Immature natural killer cell (primary cell): ENCODE results near the gene RETREG1. TPM values are rescaled to one million over a fixed set of nuclear protein-coding genes. Genes with fewer than 3 reads are reported as not detected.

Experiments used
- DNase-seq, 3 donors: peaks; one replicate each; pipeline ENCODE4 v3.0.0; 2022; ENCODE audit warnings: mixed read lengths in 1 of 3
- H3K27ac Mint-ChIP-seq, 6 donors: one replicate each; pipeline ENCODE4 v1.8.0; 2020; ENCODE audit warnings: mixed read lengths in 6 of 6, mild to moderate bottlenecking in 5 of 6, inconsistent platforms in 4 of 6, moderate library complexity in 3 of 6
- H3K27me3 Mint-ChIP-seq, 3 donors: one replicate each; pipeline ENCODE4 v1.8.0; 2020 to 2021; ENCODE audit warnings: low read depth in 3 of 3, mild to moderate bottlenecking in 3 of 3, mixed read lengths in 3 of 3, moderate library complexity in 3 of 3, inconsistent platforms in 1 of 3
- H3K36me3 Mint-ChIP-seq, 3 donors: one replicate each; pipeline ENCODE4 v1.8.0; 2020; ENCODE audit warnings: mixed read lengths in 3 of 3, inconsistent platforms in 2 of 3, mild to moderate bottlenecking in 2 of 3
- H3K4me1 Mint-ChIP-seq, 2 donors: one replicate each; pipeline ENCODE4 v1.8.0; 2020; ENCODE audit warnings: inconsistent platforms in 2 of 2, mild to moderate bottlenecking in 2 of 2, mixed read lengths in 2 of 2, moderate library complexity in 1 of 2
- H3K4me3 Mint-ChIP-seq, 5 donors: one replicate each; pipeline ENCODE4 v1.8.0; 2020; ENCODE audit warnings: mild to moderate bottlenecking in 5 of 5, mixed read lengths in 5 of 5, inconsistent platforms in 3 of 5, moderate library complexity in 3 of 5
- H3K9me3 Mint-ChIP-seq, 6 donors: one replicate each; pipeline ENCODE4 v1.8.0; 2020; ENCODE audit warnings: mild to moderate bottlenecking in 6 of 6, mixed read lengths in 6 of 6, inconsistent platforms in 4 of 6, moderate library complexity in 3 of 6
- polyA plus RNA-seq, 3 donors: library from polyadenylated mRNA; unstranded; fragments of 300-500 nt; fragmentation: Illumina TruSeq; gene quantifications; one replicate each; pipeline ENCODE4 v1.2.3, GENCODE V29; 2021

Gene RETREG1
- polyA plus RNA-seq, 3 donors from 2014 or later: 2.8 to 5.6 (median 3.6) TPM

- Mint-ChIP-seq H3K4me3 (no peak overlapping the region), H3K27me3 (peaks cover 0 to 4% (median 3%) of the 10 kb centered on the region in 3 donors), H3K27ac (no peak overlapping the region), H3K9me3 (no peaks in the 10 kb centered on the region), H3K36me3 (no peaks in the 10 kb centered on the region), H3K4me1 (no peaks in the 10 kb centered on the region)
- DNase-seq: no peak
Measured at GRCh38 chr5:16510098-16510497, 106.7 kb downstream of the RETREG1 start.

- H3K27me3 Mint-ChIP-seq: peaks cover 0 to 6% (median 3%) of the 10 kb centered on the region in 3 donors
- H3K27ac Mint-ChIP-seq: no peak overlapping the region
- no peaks in the 10 kb centered on the region for H3K36me3 Mint-ChIP-seq
- no peaks in the 10 kb centered on the region for H3K9me3 Mint-ChIP-seq
- H3K4me3 Mint-ChIP-seq: no peak overlapping the region
- DNase-seq: no peak
- no peaks in the 10 kb centered on the region for H3K4me1 Mint-ChIP-seq
Measured at GRCh38 chr5:16508730-16509531, 107.9 kb downstream of the RETREG1 start.

GRCh38 chr5:16507716-16508115 is 109.1 kb downstream of the RETREG1 start:
- H3K36me3 Mint-ChIP-seq: no peaks in the 10 kb centered on the region
- peaks cover 0 to 8% (median 5%) of the 10 kb centered on the region in 3 donors for H3K27me3 Mint-ChIP-seq
- no peak overlapping the region for H3K4me3 Mint-ChIP-seq
- H3K27ac Mint-ChIP-seq: no peak overlapping the region
- H3K4me1 Mint-ChIP-seq: no peaks in the 10 kb centered on the region
- no peak for DNase-seq
- no peaks in the 10 kb centered on the region for H3K9me3 Mint-ChIP-seq

- Mint-ChIP-seq H3K27ac (no peak overlapping the region), H3K36me3 (no peaks in the 10 kb centered on the region), H3K9me3 (no peaks in the 10 kb centered on the region), H3K27me3 (peaks cover 0 to 8% (median 2%) of the 10 kb centered on the region in 3 donors), H3K4me3 (peak overlapping the region in 1 of 5 donors; percentile 13), H3K4me1 (no peaks in the 10 kb centered on the region)
- no peak for DNase-seq
Measured at GRCh38 chr5:16505904-16506303, 110.9 kb downstream of the RETREG1 start.

GRCh38 chr5:16505140-16505891 is 111.5 kb downstream of the RETREG1 start:
- no peak for DNase-seq
- Mint-ChIP-seq H3K4me1 (no peaks in the 10 kb centered on the region), H3K27ac (no peak overlapping the region), H3K9me3 (no peaks in the 10 kb centered on the region), H3K36me3 (no peaks in the 10 kb centered on the region), H3K27me3 (peaks cover 0 to 8% (median 2%) of the 10 kb centered on the region in 3 donors), H3K4me3 (peak overlapping the region in 1 of 5 donors; percentile 13)

- Mint-ChIP-seq H3K27ac (no peak overlapping the region), H3K9me3 (no peaks in the 10 kb centered on the region), H3K27me3 (peaks cover 0 to 8% (median 2%) of the 10 kb centered on the region in 3 donors), H3K4me1 (no peaks in the 10 kb centered on the region), H3K4me3 (no peak overlapping the region), H3K36me3 (no peaks in the 10 kb centered on the region)
- no peak for DNase-seq
Measured at GRCh38 chr5:16504571-16504970, 112.2 kb downstream of the RETREG1 start.

- Mint-ChIP-seq H3K36me3 (no peaks in the 10 kb centered on the region), H3K27ac (no peak overlapping the region), H3K27me3 (peaks cover 0 to 8% (median 4%) of the 10 kb centered on the region in 3 donors), H3K4me1 (no peaks in the 10 kb centered on the region), H3K4me3 (no peak overlapping the region), H3K9me3 (no peaks in the 10 kb centered on the region)
- DNase-seq: no peak
Measured at GRCh38 chr5:16502866-16503265, 113.9 kb downstream of the RETREG1 start.

GRCh38 chr5:16500024-16500423 is 116.8 kb downstream of the RETREG1 start:
- no peak overlapping the region for H3K27ac Mint-ChIP-seq
- H3K4me1 Mint-ChIP-seq: no peaks in the 10 kb centered on the region
- H3K4me3 Mint-ChIP-seq: no peak overlapping the region
- no peak for DNase-seq
- no peaks in the 10 kb centered on the region for H3K36me3 Mint-ChIP-seq
- H3K9me3 Mint-ChIP-seq: peaks cover under 1 to 12% (median 3%) of the 10 kb centered on the region in 6 donors
- H3K27me3 Mint-ChIP-seq: peaks cover 0 to 8% (median 4%) of the 10 kb centered on the region in 3 donors

- H3K9me3 Mint-ChIP-seq: peaks cover 2 to 20% (median 8%) of the 10 kb centered on the region in 6 donors
- H3K4me1 Mint-ChIP-seq: no peaks in the 10 kb centered on the region
- no peak overlapping the region for H3K4me3 Mint-ChIP-seq
- peaks cover 2 to 3% (median 3%) of the 10 kb centered on the region in 3 donors for H3K27me3 Mint-ChIP-seq
- no peaks in the 10 kb centered on the region for H3K36me3 Mint-ChIP-seq
- no peak overlapping the region for H3K27ac Mint-ChIP-seq
- no peak for DNase-seq
Measured at GRCh38 chr5:16497546-16497945, 119.3 kb downstream of the RETREG1 start.

- no peaks in the 10 kb centered on the region for H3K4me1 Mint-ChIP-seq
- no peaks in the 10 kb centered on the region for H3K36me3 Mint-ChIP-seq
- H3K27ac Mint-ChIP-seq: no peak overlapping the region
- H3K9me3 Mint-ChIP-seq: peaks cover 2 to 20% (median 8%) of the 10 kb centered on the region in 6 donors
- peaks cover 3 to 4% (median 3%) of the 10 kb centered on the region in 3 donors for H3K27me3 Mint-ChIP-seq
- no peak overlapping the region for H3K4me3 Mint-ChIP-seq
- no peak for DNase-seq
Measured at GRCh38 chr5:16493261-16493660, 123.5 kb downstream of the RETREG1 start.

- H3K27ac Mint-ChIP-seq: no peak overlapping the region
- no peak overlapping the region for H3K4me3 Mint-ChIP-seq
- H3K9me3 Mint-ChIP-seq: peaks cover 2 to 20% (median 8%) of the 10 kb centered on the region in 6 donors
- H3K36me3 Mint-ChIP-seq: no peaks in the 10 kb centered on the region
- H3K4me1 Mint-ChIP-seq: no peaks in the 10 kb centered on the region
- peaks cover 2 to 4% (median 3%) of the 10 kb centered on the region in 3 donors for H3K27me3 Mint-ChIP-seq
- no peak for DNase-seq
Measured at GRCh38 chr5:16492398-16493140, 124.2 kb downstream of the RETREG1 start.

GRCh38 chr5:16490911-16491310 is 125.9 kb downstream of the RETREG1 start:
- Mint-ChIP-seq H3K36me3 (no peaks in the 10 kb centered on the region), H3K27me3 (peaks cover 0 to 4% (median 3%) of the 10 kb centered on the region in 3 donors), H3K27ac (no peak overlapping the region), H3K4me1 (no peaks in the 10 kb centered on the region), H3K4me3 (no peak overlapping the region), H3K9me3 (peaks cover 2 to 15% (median 6%) of the 10 kb centered on the region in 6 donors)
- DNase-seq: no peak

GRCh38 chr5:16489322-16489791 is 127.4 kb downstream of the RETREG1 start:
- peaks cover 0 to 3% (median 2%) of the 10 kb centered on the region in 3 donors for H3K27me3 Mint-ChIP-seq
- H3K27ac Mint-ChIP-seq: no peak overlapping the region
- H3K4me1 Mint-ChIP-seq: no peaks in the 10 kb centered on the region
- no peak overlapping the region for H3K4me3 Mint-ChIP-seq
- H3K36me3 Mint-ChIP-seq: no peaks in the 10 kb centered on the region
- DNase-seq: no peak
- peaks cover 0 to 3% (median 0%) of the 10 kb centered on the region in 6 donors for H3K9me3 Mint-ChIP-seq
